GM19035 (cell line): ENCODE results near the gene NIPBL.
"Not testable (repeated sequence)": the region's sequence is repeated elsewhere in the genome, so short reads cannot be mapped to it uniquely, and the experiment has no call there.

Source experiments
- ATAC-seq: cut with Tn5 transposase; IDR thresholded peaks from one replicate; pipeline ENCODE4 v1.9.1; 2021; ENCODE audit not compliant: unreplicated experiment

Gene NIPBL

GRCh38 chr5:36901856-36902255 lies 25.3 kb downstream of the NIPBL start:
- no peak for ATAC-seq

GRCh38 chr5:36902353-36902752 lies 25.8 kb downstream of the NIPBL start:
- no peak for ATAC-seq

- ATAC-seq = no peak
Observed at GRCh38 chr5:36904677-36905076, 28.1 kb downstream of the NIPBL start.

- no peak for ATAC-seq
Observed at GRCh38 chr5:36908544-36909260, 32.1 kb downstream of the NIPBL start.

GRCh38 chr5:36915653-36916052 lies 39.1 kb downstream of the NIPBL start:
- ATAC-seq = no peak

GRCh38 chr5:36916614-36917013 lies 40.0 kb downstream of the NIPBL start:
- not testable (repeated sequence) for ATAC-seq

- ATAC-seq = not testable (repeated sequence)
Observed at GRCh38 chr5:36917358-36917757, 40.8 kb downstream of the NIPBL start.

GRCh38 chr5:36919238-36919637 lies 42.7 kb downstream of the NIPBL start:
- no peak for ATAC-seq

GRCh38 chr5:36919650-36920049 lies 43.1 kb downstream of the NIPBL start:
- ATAC-seq = no peak

GRCh38 chr5:36928947-36929346 lies 52.4 kb downstream of the NIPBL start:
- ATAC-seq = no peak

GRCh38 chr5:36929438-36929837 lies 52.9 kb downstream of the NIPBL start:
- no peak for ATAC-seq

GRCh38 chr5:36932056-36932455 lies 55.5 kb downstream of the NIPBL start:
- ATAC-seq = no peak

- ATAC-seq = no peak
Observed at GRCh38 chr5:36932699-36933098, 56.1 kb downstream of the NIPBL start.

GRCh38 chr5:36934740-36935356 lies 58.3 kb downstream of the NIPBL start:
- no peak for ATAC-seq

GRCh38 chr5:36935805-36936204 lies 59.2 kb downstream of the NIPBL start:
- no peak for ATAC-seq

GRCh38 chr5:36936309-36936708 lies 59.7 kb downstream of the NIPBL start:
- ATAC-seq = no peak

- ATAC-seq = no peak
Observed at GRCh38 chr5:36938129-36938528, 61.6 kb downstream of the NIPBL start.

GRCh38 chr5:36939969-36940858 lies 63.6 kb downstream of the NIPBL start:
- no peak for ATAC-seq

GRCh38 chr5:36943584-36943983 lies 67.0 kb downstream of the NIPBL start:
- no peak for ATAC-seq

GRCh38 chr5:36944024-36944423 lies 67.5 kb downstream of the NIPBL start:
- no peak for ATAC-seq

GRCh38 chr5:36944607-36945225 lies 68.1 kb downstream of the NIPBL start:
- no peak for ATAC-seq
